ENCODE measurements around the gene AGTRAP. TPM values are rescaled to one million over a fixed set of nuclear protein-coding genes. Genes with fewer than 3 reads are reported as not detected.

AGTRAP gene
- total and polyA plus RNA-seq, 9 of the 15 experiments (the other 6 are each of a cell fraction or from before 2014, with no cell fraction given): 26.8 to 105 (median 57.5) TPM

GRCh38 chr1:11787804-11788436 lies 52.0 kb downstream of the AGTRAP start (continued):
- TF ChIP-seq FOXA3 (CRISPR knock-in tag; conservative IDR thresholded peaks at IDR 0.05 in 1 of 2, IDR thresholded peaks at IDR 0.05 in 1 of 2): 0 out of 4 replicates have a peak, but pooled peaks of 1 of the 2 experiments have one; percentile 3
- TF ChIP-seq MAFF (IDR thresholded peaks at IDR 0.05; ENCODE audit: low read length): no peak
- TF ChIP-seq FOXK2 (conservative IDR thresholded peaks at IDR 0.05 in 1 of 2, IDR thresholded peaks at IDR 0.05 in 1 of 2; ENCODE audit: low read depth in 2 of 2): no peak
- peak; percentile 63 for TF ChIP-seq POLR2B (IDR thresholded peaks at IDR 0.05; ENCODE audit: low read depth, partially characterized antibody)
- no peak for TF ChIP-seq SREBF1 (IDR thresholded peaks at IDR 0.05; ENCODE audit: borderline replicate concordance, low read depth, low read length)
- TF ChIP-seq MCM7 (IDR thresholded peaks at IDR 0.05): no peak
- no peak for TF ChIP-seq ESRRB (CRISPR knock-in tag; IDR thresholded peaks at IDR 0.05; ENCODE audit: borderline replicate concordance)
- TF ChIP-seq ZBTB40 (IDR thresholded peaks at IDR 0.05): no peak
- TF ChIP-seq ZBTB40 (CRISPR knock-in tag; IDR thresholded peaks at IDR 0.05): no peak
- no peak for TF ChIP-seq KAT2B (IDR thresholded peaks at IDR 0.05; ENCODE audit: low read depth, low read length)
- no peak for TF ChIP-seq JUND (IDR thresholded peaks at IDR 0.05; ENCODE audit: borderline replicate concordance, low read depth, low read length)
- no peak for TF ChIP-seq JUND (tag; IDR thresholded peaks at IDR 0.05; ENCODE audit: borderline replicate concordance, low read depth, low read length)
- no peak for TF ChIP-seq RBM15 (IDR thresholded peaks at IDR 0.05; ENCODE audit: insufficient read depth, low read length)
- TF ChIP-seq POLR2A (conservative IDR thresholded peaks at IDR 0.05): peak; percentile 53
- no peak for TF ChIP-seq MTA1 (IDR thresholded peaks at IDR 0.05; ENCODE audit: borderline replicate concordance)
- no peak for TF ChIP-seq ZNF431 (CRISPR knock-in tag; IDR thresholded peaks at IDR 0.05)
- no peak for TF ChIP-seq ZNF445 (CRISPR knock-in tag; IDR thresholded peaks at IDR 0.05; ENCODE audit: low read depth)
- no peak for TF ChIP-seq ZNF280A (IDR thresholded peaks at IDR 0.05; ENCODE audit: low read depth, partially characterized antibody)
- TF ChIP-seq TEAD4 (IDR thresholded peaks at IDR 0.05; ENCODE audit: low read length): no peak
- TF ChIP-seq TEAD4 (CRISPR knock-in tag; IDR thresholded peaks at IDR 0.05; ENCODE audit: borderline replicate concordance): no peak
